Breast epithelium (tissue), 3 donors: ENCODE results near the gene ASB8.

ENCODE experiments used
- POLR2A ChIP-seq: fragments of 450-650 bp; IDR thresholded peaks from one replicate; pipeline ENCODE4 v1.6.1; 2016; ENCODE audit warnings: antibody characterized with exemption, mild to moderate bottlenecking, moderate library complexity
- POLR2AphosphoS5 ChIP-seq, 3 donors: sonication (generic); formaldehyde crosslinking; IDR thresholded peaks; one replicate each; pipeline ENCODE4 v1.6.1; 2017; ENCODE audit warnings: antibody characterized with exemption in 3 of 3
- TF ChIP-seq, protein P1 (sequence below), 3 donors: fragments of 450-650 bp; IDR thresholded peaks; one replicate each; pipeline ENCODE4 v1.5.1; 2016 to 2017; ENCODE audit warnings: antibody characterized with exemption in 3 of 3, mild to moderate bottlenecking in 3 of 3, moderate library complexity in 3 of 3

- TF ChIP-seq, protein P1, sequence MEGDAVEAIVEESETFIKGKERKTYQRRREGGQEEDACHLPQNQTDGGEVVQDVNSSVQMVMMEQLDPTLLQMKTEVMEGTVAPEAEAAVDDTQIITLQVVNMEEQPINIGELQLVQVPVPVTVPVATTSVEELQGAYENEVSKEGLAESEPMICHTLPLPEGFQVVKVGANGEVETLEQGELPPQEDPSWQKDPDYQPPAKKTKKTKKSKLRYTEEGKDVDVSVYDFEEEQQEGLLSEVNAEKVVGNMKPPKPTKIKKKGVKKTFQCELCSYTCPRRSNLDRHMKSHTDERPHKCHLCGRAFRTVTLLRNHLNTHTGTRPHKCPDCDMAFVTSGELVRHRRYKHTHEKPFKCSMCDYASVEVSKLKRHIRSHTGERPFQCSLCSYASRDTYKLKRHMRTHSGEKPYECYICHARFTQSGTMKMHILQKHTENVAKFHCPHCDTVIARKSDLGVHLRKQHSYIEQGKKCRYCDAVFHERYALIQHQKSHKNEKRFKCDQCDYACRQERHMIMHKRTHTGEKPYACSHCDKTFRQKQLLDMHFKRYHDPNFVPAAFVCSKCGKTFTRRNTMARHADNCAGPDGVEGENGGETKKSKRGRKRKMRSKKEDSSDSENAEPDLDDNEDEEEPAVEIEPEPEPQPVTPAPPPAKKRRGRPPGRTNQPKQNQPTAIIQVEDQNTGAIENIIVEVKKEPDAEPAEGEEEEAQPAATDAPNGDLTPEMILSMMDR (IDR thresholded peaks at IDR 0.05), result no peak
- TF ChIP-seq POLR2A (no peak), POLR2AphosphoS5 (IDR thresholded peaks at IDR 0.05) (no peak)
Measured at GRCh38 chr12:48202766-48203165, 45.5 kb upstream of the ASB8 start.
